ENCODE measurements around the gene LIPH.
"Not testable (repeated sequence)": the region's sequence is repeated elsewhere in the genome, so short reads cannot be mapped to it uniquely, and the experiment has no call there.

LIPH gene

GRCh38 chr3:185489462-185489861 lies 62.9 kb downstream of the LIPH start:
- ChIA-PET CTCF (interaction anchor here (1.0 to 1.2 kb wide), 2 partner anchors 28 to 71 kb away, joined by 3 to 4 read pairs; no protein-coding TSS in a partner anchor), POLR2A (no interaction called here)
- no peak for DNase-seq (ENCODE audit: low read depth, low spot score)
- TF ChIP-seq CTCF (IDR thresholded peaks at IDR 0.05; ENCODE audit: insufficient read depth, low read length, missing control alignments), result no peak
- no peak overlapping the region for H3K4me3 ChIP-seq (ENCODE audit: low read depth, low read length)

GRCh38 chr3:185488465-185488864 lies 63.9 kb downstream of the LIPH start:
- ChIA-PET CTCF (interaction anchor here (1.2 kb wide), 1 partner anchor 27 kb away, joined by 4 read pairs; no protein-coding TSS in a partner anchor), POLR2A (no interaction called here)
- TF ChIP-seq CTCF (IDR thresholded peaks at IDR 0.05; ENCODE audit: insufficient read depth, low read length, missing control alignments), result no peak
- no peak for DNase-seq (ENCODE audit: low read depth, low spot score)
- H3K4me3 ChIP-seq (ENCODE audit: low read depth, low read length), result no peak overlapping the region

- TF ChIP-seq CTCF (IDR thresholded peaks at IDR 0.05; ENCODE audit: insufficient read depth, low read length, missing control alignments), result no peak
- H3K4me3 ChIP-seq (ENCODE audit: low read depth, low read length), result no peak overlapping the region
- ChIA-PET POLR2A (no interaction called here), CTCF (interaction anchor here (1.4 to 1.6 kb wide), 2 partner anchors 25 to 73 kb away, joined by 4 to 5 read pairs; no protein-coding TSS in a partner anchor)
- no peak for DNase-seq (ENCODE audit: low read depth, low spot score)
Observed at GRCh38 chr3:185486394-185486793, 66.0 kb downstream of the LIPH start.

- H3K4me3 ChIP-seq (ENCODE audit: low read depth, low read length), result no peak overlapping the region
- no peak for DNase-seq (ENCODE audit: low read depth, low spot score)
- CTCF ChIA-PET, result no interaction called here
- TF ChIP-seq CTCF (IDR thresholded peaks at IDR 0.05; ENCODE audit: insufficient read depth, low read length, missing control alignments), result no peak
- POLR2A ChIA-PET, result no interaction called here
Observed at GRCh38 chr3:185484296-185484695, 68.1 kb downstream of the LIPH start.

- ChIA-PET POLR2A (no interaction called here), CTCF (interaction anchor here (1.4 kb wide), 1 partner anchor 11 kb away, joined by 3 read pairs; no protein-coding TSS in a partner anchor)
- no peak overlapping the region for H3K4me3 ChIP-seq (ENCODE audit: low read depth, low read length)
- DNase-seq (ENCODE audit: low read depth, low spot score), result no peak
- TF ChIP-seq CTCF (IDR thresholded peaks at IDR 0.05; ENCODE audit: insufficient read depth, low read length, missing control alignments), result no peak
Observed at GRCh38 chr3:185479373-185479945, 72.9 kb downstream of the LIPH start.

GRCh38 chr3:185477316-185477715 lies 75.1 kb downstream of the LIPH start:
- H3K4me3 ChIP-seq (ENCODE audit: low read depth, low read length), result no peak overlapping the region
- no peak for DNase-seq (ENCODE audit: low read depth, low spot score)
- TF ChIP-seq CTCF (IDR thresholded peaks at IDR 0.05; ENCODE audit: insufficient read depth, low read length, missing control alignments), result no peak
- CTCF ChIA-PET, result interaction anchor here (1.3 kb wide), 1 partner anchor 16 kb away, joined by 4 read pairs; no protein-coding TSS in a partner anchor
- POLR2A ChIA-PET, result no interaction called here

- CTCF ChIA-PET, result interaction anchor here (2.3 kb wide), 1 partner anchor 14 kb away, joined by 11 read pairs; no protein-coding TSS in a partner anchor
- H3K4me3 ChIP-seq (ENCODE audit: low read depth, low read length); DNase-seq (ENCODE audit: low read depth, low spot score); POLR2A ChIA-PET: not testable (repeated sequence)
Observed at GRCh38 chr3:185474922-185475321, 77.5 kb downstream of the LIPH start.

All from AG04449 (cell line).